GM19397 (cell line): Measurements from ENCODE around the gene ATP5MC2.
"Not testable (repeated sequence)": the region's sequence is repeated elsewhere in the genome, so short reads cannot be mapped to it uniquely, and the experiment has no call there.

Experiments
- ATAC-seq: cut with Tn5 transposase; IDR thresholded peaks from one replicate; pipeline ENCODE4 v1.9.1; 2021; ENCODE audit warnings: mild to moderate bottlenecking, moderate library complexity; ENCODE audit not compliant: unreplicated experiment

ATP5MC2 gene

GRCh38 chr12:53695152-53696145 lies 19.6 kb upstream of the ATP5MC2 start:
- no peak for ATAC-seq

- no peak for ATAC-seq
Observed at GRCh38 chr12:53694756-53695151, 18.9 kb upstream of the ATP5MC2 start.

GRCh38 chr12:53688134-53688533 lies 12.3 kb upstream of the ATP5MC2 start:
- ATAC-seq, result no peak

- ATAC-seq, result no peak
Observed at GRCh38 chr12:53686436-53686835, 10.6 kb upstream of the ATP5MC2 start.

- no peak for ATAC-seq
Observed at GRCh38 chr12:53684654-53685220, 8.9 kb upstream of the ATP5MC2 start.

- no peak for ATAC-seq
Observed at GRCh38 chr12:53683983-53684382, 8.1 kb upstream of the ATP5MC2 start.

- ATAC-seq, result no peak
Observed at GRCh38 chr12:53683494-53683893, 7.6 kb upstream of the ATP5MC2 start.

- not testable (repeated sequence) for ATAC-seq
Observed at GRCh38 chr12:53680061-53680460, 4.2 kb upstream of the ATP5MC2 start.

- no peak for ATAC-seq
Observed at GRCh38 chr12:53677800-53678148, 1.9 kb upstream of the ATP5MC2 start.

GRCh38 chr12:53677016-53677799 lies 1.3 kb upstream of the ATP5MC2 start:
- no peak for ATAC-seq

- ATAC-seq, result no peak
Observed at GRCh38 chr12:53676656-53677015, 753 bp upstream of the ATP5MC2 start.

GRCh38 chr12:53674977-53675700 lies 744 bp downstream of the ATP5MC2 start:
- ATAC-seq, result no peak

GRCh38 chr12:53670971-53671370 lies 4.9 kb downstream of the ATP5MC2 start:
- no peak for ATAC-seq

- ATAC-seq, result no peak
Observed at GRCh38 chr12:53670308-53670707, 5.6 kb downstream of the ATP5MC2 start.

GRCh38 chr12:53667080-53667479 lies 8.8 kb downstream of the ATP5MC2 start:
- ATAC-seq, result no peak

GRCh38 chr12:53664936-53665335 lies 10.9 kb downstream of the ATP5MC2 start:
- no peak for ATAC-seq

GRCh38 chr12:53664191-53664590 lies 11.7 kb downstream of the ATP5MC2 start:
- ATAC-seq, result no peak

GRCh38 chr12:53660041-53660440 lies 15.8 kb downstream of the ATP5MC2 start:
- ATAC-seq, result no peak

- no peak for ATAC-seq
Observed at GRCh38 chr12:53659571-53659981, 16.3 kb downstream of the ATP5MC2 start.

GRCh38 chr12:53659011-53659551 lies 16.8 kb downstream of the ATP5MC2 start:
- no peak for ATAC-seq

- ATAC-seq, result no peak
Observed at GRCh38 chr12:53657041-53657440, 18.8 kb downstream of the ATP5MC2 start.
